ENCODE results near the gene MEP1B. TPM values are rescaled to one million over a fixed set of nuclear protein-coding genes. Genes with fewer than 3 reads are reported as not detected.

MEP1B gene
- total RNA-seq, 1 experiment from 2014 or later: 0.26 TPM

- no peaks in the 10 kb centered on the region for H3K27me3 ChIP-seq (replicated peaks; ENCODE audit: insufficient read depth, low read depth, low read length, poor library complexity)
- intact Hi-C loops (cut with micrococcal nuclease; ENCODE audit: unreplicated experiment): no loop called here
- no peaks in the 10 kb centered on the region for H3K9me3 ChIP-seq (ENCODE audit: low read depth, low read length, poor library complexity, severe bottlenecking)
- no peaks in the 10 kb centered on the region for H3K36me3 ChIP-seq (ENCODE audit: insufficient read depth, low read length, poor library complexity, severe bottlenecking)
- H3K27ac ChIP-seq (ENCODE audit: low read depth, low read length, poor library complexity, severe bottlenecking): no peak overlapping the region
- no TSS peak for BruUV-seq (replicated peaks)
- ChIA-PET CTCF (no interaction called here), POLR2A (ENCODE audit: low non-redundant PET) (no interaction called here)
- no peak for TF ChIP-seq CTCF (conservative IDR thresholded peaks at IDR 0.05; ENCODE audit: low read depth, low read length)
- TF ChIP-seq EZH2 (IDR thresholded peaks at IDR 0.05; ENCODE audit: borderline replicate concordance, low read depth, low read length, poor library complexity, severe bottlenecking): no peak
- DNase-seq (ENCODE audit: low spot score): no peak
- H3K4me1 ChIP-seq (ENCODE audit: insufficient read depth, low read length, poor library complexity, severe bottlenecking): no peaks in the 10 kb centered on the region
- H3K4me3 ChIP-seq (ENCODE audit: low read depth, low read length, poor library complexity, severe bottlenecking): no peak overlapping the region
These were observed 6.3 kb upstream of the MEP1B start for GRCh38 chr18:32183503-32183902.

- ChIA-PET POLR2A (ENCODE audit: low non-redundant PET) (no interaction called here), CTCF (no interaction called here)
- Histone ChIP-seq H3K9me3 (ENCODE audit: low read depth, low read length, poor library complexity, severe bottlenecking) (no peaks in the 10 kb centered on the region), H3K4me1 (ENCODE audit: insufficient read depth, low read length, poor library complexity, severe bottlenecking) (no peaks in the 10 kb centered on the region), H3K4me3 (ENCODE audit: low read depth, low read length, poor library complexity, severe bottlenecking) (no peak overlapping the region), H3K27me3 (replicated peaks; ENCODE audit: insufficient read depth, low read depth, low read length, poor library complexity) (peaks cover 3% of the 10 kb centered on the region), H3K36me3 (ENCODE audit: insufficient read depth, low read length, poor library complexity, severe bottlenecking) (no peaks in the 10 kb centered on the region), H3K27ac (ENCODE audit: low read depth, low read length, poor library complexity, severe bottlenecking) (no peak overlapping the region)
- BruUV-seq (replicated peaks): no TSS peak
- TF ChIP-seq CTCF (conservative IDR thresholded peaks at IDR 0.05; ENCODE audit: low read depth, low read length) (no peak), EZH2 (IDR thresholded peaks at IDR 0.05; ENCODE audit: borderline replicate concordance, low read depth, low read length, poor library complexity, severe bottlenecking) (no peak)
- DNase-seq (ENCODE audit: low spot score): no peak
- intact Hi-C loops (cut with micrococcal nuclease; ENCODE audit: unreplicated experiment): no loop called here
These were observed 370 bp downstream of the MEP1B start for GRCh38 chr18:32190209-32190608.

- Histone ChIP-seq H3K27ac (ENCODE audit: low read depth, low read length, poor library complexity, severe bottlenecking) (no peak overlapping the region), H3K36me3 (ENCODE audit: insufficient read depth, low read length, poor library complexity, severe bottlenecking) (no peaks in the 10 kb centered on the region), H3K27me3 (replicated peaks; ENCODE audit: insufficient read depth, low read depth, low read length, poor library complexity) (no peaks in the 10 kb centered on the region), H3K9me3 (ENCODE audit: low read depth, low read length, poor library complexity, severe bottlenecking) (no peaks in the 10 kb centered on the region), H3K4me3 (ENCODE audit: low read depth, low read length, poor library complexity, severe bottlenecking) (no peak overlapping the region), H3K4me1 (ENCODE audit: insufficient read depth, low read length, poor library complexity, severe bottlenecking) (no peaks in the 10 kb centered on the region)
- CTCF ChIA-PET: no interaction called here
- no TSS peak for BruUV-seq (replicated peaks)
- POLR2A ChIA-PET (ENCODE audit: low non-redundant PET): no interaction called here
- TF ChIP-seq CTCF (conservative IDR thresholded peaks at IDR 0.05; ENCODE audit: low read depth, low read length) (no peak), EZH2 (IDR thresholded peaks at IDR 0.05; ENCODE audit: borderline replicate concordance, low read depth, low read length, poor library complexity, severe bottlenecking) (no peak)
- intact Hi-C loops (cut with micrococcal nuclease; ENCODE audit: unreplicated experiment): no loop called here
- no peak for DNase-seq (ENCODE audit: low spot score)
These were observed 6.3 kb downstream of the MEP1B start for GRCh38 chr18:32195881-32196815.

All from A673 (cell line).